Hair follicle dermal papilla cell (primary cell): ENCODE results near the gene COQ10A. TPM values are rescaled to one million over a fixed set of nuclear protein-coding genes. Genes with fewer than 3 reads are reported as not detected.

Source experiments
- total RNA-seq: library from RNA; depleted of rRNA; stranded (reverse); fragments of >200 nt; gene quantifications from 2 replicates; pipeline ENCODE4 v1.2.3, GENCODE V29; 2012

The COQ10A gene
- 12.4 and 15.6 TPM in 2 replicates for total RNA-seq

DNA sequence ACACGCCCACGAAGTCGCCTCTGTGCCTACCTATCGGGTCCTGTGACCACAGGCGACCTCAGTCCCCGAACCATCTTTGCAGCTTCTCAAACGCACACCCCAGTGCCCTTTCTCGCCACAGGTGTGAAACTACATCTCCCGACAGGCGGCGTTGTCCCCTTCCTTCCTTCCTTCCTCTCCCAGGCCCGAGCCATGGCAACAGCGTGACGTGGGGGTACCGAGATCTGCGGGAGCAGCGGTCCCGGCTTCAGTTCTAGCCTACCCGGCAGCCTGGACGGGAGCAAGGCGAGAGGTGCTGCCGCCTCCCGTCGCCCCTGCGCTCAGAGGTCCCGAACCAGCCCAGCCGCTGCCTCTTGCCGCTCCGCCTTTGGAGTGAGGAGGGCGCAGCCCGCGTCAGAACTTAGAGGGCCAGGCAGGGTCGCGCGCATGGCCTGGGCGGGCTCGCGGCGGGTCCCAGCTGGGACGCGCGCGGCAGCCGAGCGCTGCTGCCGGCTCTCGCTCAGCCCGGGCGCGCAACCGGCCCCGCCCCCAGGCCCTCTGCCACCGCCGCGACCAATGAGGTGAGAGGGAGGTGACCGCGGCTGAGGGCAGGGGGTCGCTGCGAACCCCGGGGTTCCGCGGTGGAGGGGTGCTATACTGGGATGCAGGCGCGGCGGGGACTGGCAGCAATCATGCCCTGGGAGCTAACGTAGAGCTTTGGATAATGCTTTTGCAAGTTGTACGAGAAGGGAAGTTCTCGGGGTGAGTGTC is at the start of gene COQ10A:
TSS of gene COQ10A (plus strand) at position 250 of the 750 bp plus-strand sequence. CDS start at position 427, 177 bp downstream.

DNA sequence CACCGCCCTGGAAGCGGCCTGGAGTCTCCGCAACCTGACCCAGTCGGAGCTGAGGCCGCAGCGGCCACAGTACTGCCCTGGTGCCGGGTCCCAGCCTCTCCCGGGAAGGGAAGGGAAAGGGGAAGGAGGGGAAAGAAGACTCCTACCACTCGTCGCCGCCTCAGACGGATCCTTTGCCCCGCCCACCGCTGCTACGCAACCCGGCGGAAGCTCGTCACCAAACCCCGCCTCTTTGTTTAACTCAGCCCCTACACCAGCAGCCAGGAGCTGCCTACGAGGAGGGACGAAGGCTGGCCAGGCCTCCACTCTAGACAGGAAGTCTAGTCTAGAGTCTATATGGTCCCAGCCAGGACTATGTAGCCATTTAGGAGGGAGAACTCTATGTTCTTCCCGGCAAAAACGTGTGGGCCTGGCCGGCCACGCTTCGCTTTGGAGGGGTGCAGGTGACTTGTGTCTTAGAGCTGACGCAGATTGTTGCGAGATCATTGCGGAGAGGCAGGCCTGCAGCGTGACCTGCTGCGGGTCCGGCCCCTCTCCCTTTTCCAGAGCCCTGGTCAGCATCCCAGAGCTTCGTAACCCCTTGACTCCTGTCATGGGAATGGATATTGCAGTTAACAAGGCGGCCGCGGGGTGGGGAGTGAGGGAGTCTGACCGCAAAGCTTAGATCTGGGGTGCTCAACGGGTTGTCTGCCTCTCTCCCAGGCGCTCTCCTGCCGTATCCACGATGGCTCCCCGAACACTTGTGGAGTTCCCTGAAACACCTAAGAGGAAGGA is 44.8 kb upstream of the COQ10A start, which contains the start of gene RNF41:
TSS of gene RNF41 (minus strand) at position 166 of the 774 bp plus-strand sequence. CDS start 7,875 bp downstream, outside the sequence.

DNA sequence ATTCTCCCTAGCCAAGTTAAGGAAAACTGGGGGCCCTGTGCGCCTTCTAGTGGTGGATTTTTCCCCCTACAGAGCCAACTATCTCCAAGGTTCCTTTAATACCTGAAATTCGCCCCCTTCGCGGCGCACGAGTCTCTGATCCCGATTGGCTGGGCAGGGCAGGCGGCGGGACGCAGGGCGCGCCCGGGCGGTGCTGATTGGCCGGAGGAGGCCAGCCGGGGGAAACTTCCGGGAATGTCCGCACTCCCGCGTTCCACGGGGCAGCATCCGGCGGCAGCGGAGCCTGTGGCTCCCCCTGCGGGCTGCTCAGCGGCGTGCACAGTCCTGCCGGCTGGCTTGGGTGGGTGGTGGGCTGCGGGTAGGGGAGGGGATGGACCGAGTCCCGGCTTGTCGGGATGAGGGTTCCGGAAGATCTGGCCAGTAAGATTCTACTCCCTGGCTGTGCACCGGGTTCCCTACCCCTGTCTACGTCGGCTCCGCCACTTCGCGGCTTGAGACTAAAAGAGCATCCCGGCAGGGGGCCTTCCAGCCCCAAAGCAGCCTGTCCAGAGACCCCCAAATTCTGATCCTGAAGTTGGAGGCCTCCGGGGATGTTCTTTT is 42.5 kb upstream of the COQ10A start, which contains the start of gene NABP2:
TSS of gene NABP2 (plus strand) at position 241 of the 600 bp plus-strand sequence. CDS start 515 bp downstream, outside the sequence.

DNA sequence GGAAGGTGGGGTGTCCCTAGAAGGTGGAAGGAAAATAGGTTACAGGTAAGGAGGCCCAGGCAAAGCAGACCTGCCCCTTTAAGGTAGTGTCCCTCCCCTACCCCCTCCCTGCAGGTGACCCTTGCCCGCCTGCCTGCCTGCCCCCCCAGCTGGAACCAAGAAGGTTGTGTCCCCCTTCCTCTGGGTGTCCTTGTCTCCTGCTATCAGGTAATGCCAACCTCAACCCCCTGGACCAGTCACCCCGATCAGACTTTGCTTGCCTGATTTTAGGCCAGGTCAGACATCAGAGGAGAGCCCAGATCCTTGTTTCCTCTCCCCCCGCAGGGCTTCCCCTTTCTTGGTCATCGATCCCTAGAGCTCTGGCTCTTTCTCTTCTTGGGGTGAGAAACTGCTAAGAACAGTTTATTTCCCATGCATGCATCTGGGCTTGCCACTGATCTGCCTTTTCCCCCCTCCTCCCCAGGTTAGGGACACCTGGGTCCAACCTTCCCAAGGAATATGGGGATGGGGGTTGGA is 36.8 kb upstream of the COQ10A start, which contains the start of gene SLC39A5:
TSS of gene SLC39A5 (plus strand) at position 136 of the 516 bp plus-strand sequence. CDS start 1,224 bp downstream, outside the sequence.

DNA sequence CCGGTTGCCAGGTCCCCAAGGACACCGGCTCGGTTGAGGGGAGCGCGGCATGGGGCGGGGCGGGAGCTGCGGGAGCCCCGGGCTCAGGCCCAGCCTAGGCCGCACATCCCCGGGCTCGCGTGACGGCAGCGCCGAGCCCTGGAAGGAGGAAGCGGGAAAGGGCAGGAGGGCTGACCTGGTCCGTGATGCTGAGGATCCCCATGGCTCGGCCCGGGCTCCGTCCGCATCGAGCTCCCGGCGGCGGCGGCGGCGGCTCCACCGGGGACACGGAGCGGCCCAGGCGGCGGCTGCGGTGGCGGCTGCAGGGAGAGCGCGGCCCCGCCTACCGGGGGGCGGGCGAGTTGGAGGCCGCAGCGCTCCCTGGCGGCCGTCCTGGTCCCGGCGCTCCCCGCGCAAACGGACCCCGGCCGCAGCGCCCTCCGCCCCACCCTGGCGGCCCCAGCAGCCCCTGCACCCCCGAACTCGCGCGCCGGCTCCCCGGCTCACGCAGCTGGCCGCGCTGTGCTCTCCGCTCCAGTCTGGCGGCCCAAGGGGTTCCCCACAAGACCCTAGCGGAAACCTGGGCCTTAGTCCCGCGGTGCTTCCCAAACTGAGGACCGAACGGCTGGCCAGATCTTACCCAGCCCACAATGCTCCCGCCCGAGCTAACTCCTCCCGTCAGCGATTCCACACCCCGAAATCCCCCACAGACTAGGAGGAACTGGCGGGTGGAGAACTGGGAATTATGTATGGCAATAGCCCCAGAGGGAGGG is 8.5 kb upstream of the COQ10A start, which contains the start of gene ANKRD52:
TSS of gene ANKRD52 (minus strand) at position 317 of the 752 bp plus-strand sequence. CDS start at position 202, 115 bp downstream.

DNA sequence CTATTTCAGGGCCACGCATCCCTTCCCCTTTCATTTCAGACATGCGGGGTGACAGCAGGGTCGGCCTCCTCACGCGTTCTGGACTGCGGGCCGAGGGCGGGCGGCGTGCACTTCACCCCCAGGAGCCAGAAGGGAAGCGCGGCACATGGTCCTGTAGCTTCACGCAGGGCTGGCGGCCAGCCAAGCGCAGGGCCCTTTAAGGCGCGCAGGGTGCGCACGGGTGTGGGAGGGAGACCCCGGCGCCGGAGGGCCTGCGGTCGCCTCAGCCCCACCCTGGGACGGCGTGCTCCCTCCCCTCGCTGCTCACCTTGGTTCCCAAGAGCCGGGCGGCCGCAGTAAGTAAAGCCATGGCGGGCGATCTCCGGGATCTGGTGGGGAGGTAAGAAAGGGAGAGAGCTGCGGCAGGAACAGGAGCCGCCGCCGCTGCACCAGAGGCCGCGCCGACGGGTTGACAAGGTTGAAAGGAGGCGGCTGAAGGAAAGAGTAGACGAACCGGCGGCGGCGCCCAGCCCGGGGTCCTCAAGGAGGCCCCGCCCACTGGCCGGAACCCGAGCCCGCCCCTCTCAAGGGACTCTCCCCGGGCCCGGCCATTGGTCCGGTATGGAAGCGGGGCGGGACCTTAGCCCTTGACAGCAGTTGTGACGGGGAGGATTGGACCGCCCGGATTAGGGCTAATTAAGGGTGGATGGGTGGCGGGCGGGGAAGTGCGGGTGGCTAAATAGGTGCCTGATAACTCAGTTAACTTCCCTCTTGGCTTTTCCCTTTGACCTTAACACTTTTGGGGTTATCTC is 33.3 kb downstream of the COQ10A start, which contains the start of gene CS:
TSS of gene CS (minus strand) at position 478 of the 791 bp plus-strand sequence. CDS start at position 349, 129 bp downstream.

DNA sequence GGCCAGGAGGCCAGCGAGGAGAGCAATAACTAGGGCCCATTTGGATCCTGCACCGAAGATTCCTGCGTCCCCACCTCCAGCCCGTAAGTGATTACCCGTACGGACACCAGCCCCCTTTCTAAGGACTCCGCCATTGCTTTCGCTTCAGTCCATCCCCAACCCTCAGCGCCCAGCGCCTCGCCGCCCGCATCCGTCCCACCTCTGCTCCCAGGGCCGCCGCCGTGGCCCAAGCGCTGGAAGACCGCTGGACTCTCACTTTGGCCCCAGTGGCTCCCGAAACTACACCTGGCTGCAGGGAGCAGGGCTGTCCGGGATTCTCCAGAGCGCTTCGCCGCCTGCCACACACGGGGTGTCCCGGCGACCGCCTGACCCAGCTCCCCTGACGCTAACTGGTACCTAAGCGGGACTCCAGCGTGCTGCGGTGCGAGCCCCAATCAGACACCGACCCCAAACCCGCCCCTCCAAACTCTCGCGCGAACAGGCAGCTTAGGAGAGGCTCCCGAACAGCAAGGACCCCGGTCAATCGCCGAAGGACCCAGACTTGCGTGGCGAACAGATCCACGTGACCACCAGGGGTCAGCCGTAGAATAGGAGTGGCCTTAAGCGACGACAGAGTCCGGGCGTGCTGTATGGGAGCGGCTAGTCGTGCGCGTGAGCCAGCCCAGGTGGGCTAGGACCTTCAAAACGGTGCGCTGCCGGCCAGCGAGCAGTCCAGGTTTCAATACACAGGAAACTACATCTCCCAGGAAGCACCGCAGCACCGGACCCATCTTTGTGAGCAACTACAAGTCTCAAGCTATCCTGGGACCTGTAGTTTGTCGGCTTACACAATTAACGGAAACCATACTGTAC is 49.1 kb downstream of the COQ10A start, which contains the start of gene CNPY2:
TSS of gene CNPY2 (minus strand) at position 367 of the 852 bp plus-strand sequence. CDS start 771 bp downstream, outside the sequence.

Other genes with a start within 250 kb of the COQ10A start
- 2.4 and 2.8 TPM in 2 replicates for gene IKZF4, start 245.9 kb upstream of the COQ10A start, total RNA-seq
- 192 and 318 TPM in 2 replicates for gene RPS26, start 225.0 kb upstream of the COQ10A start, total RNA-seq
- 0.73 and 2.3 TPM in 2 replicates for gene ERBB3, start 186.8 kb upstream of the COQ10A start, total RNA-seq
- 83.1 and 84.2 TPM in 2 replicates for gene PA2G4, start 162.4 kb upstream of the COQ10A start, total RNA-seq
- gene RPL41, start 150.3 kb upstream of the COQ10A start, total RNA-seq = 811 and 982 TPM in 2 replicates
- 7.7 and 9.9 TPM in 2 replicates for gene ZC3H10, start 148.7 kb upstream of the COQ10A start, total RNA-seq
- gene ESYT1, start 138.7 kb upstream of the COQ10A start, total RNA-seq = 251 and 267 TPM in 2 replicates
- 53.9 and 65.1 TPM in 2 replicates for gene MYL6B, start 114.4 kb upstream of the COQ10A start, total RNA-seq
- 831 and 1,406 TPM in 2 replicates for gene MYL6, start 108.6 kb upstream of the COQ10A start, total RNA-seq
- 75.8 and 76.9 TPM in 2 replicates for gene SMARCC2, start 77.5 kb upstream of the COQ10A start, total RNA-seq
- 145 and 163 TPM in 2 replicates for gene RNF41, start 45.0 kb upstream of the COQ10A start, total RNA-seq
- gene NABP2, start 42.6 kb upstream of the COQ10A start, total RNA-seq = 21.6 and 24.0 TPM in 2 replicates
- not detected in 2 replicates for gene SLC39A5, start 36.9 kb upstream of the COQ10A start, total RNA-seq
- 19.1 and 22.3 TPM in 2 replicates for gene ANKRD52, start 8.6 kb upstream of the COQ10A start, total RNA-seq
- gene CS, start 33.4 kb downstream of the COQ10A start, total RNA-seq = 91.3 and 105 TPM in 2 replicates
- 57.2 and 59.7 TPM in 2 replicates for gene CNPY2, start 49.0 kb downstream of the COQ10A start, total RNA-seq
- gene PAN2, start 67.1 kb downstream of the COQ10A start, total RNA-seq = 19.2 and 34.2 TPM in 2 replicates
- gene IL23A, start 71.9 kb downstream of the COQ10A start, total RNA-seq = not detected in 2 replicates
- gene STAT2, start 93.2 kb downstream of the COQ10A start, total RNA-seq = 671 and 690 TPM in 2 replicates
- not detected in 2 replicates for gene APOF, start 95.9 kb downstream of the COQ10A start, total RNA-seq
- gene TIMELESS, start 182.5 kb downstream of the COQ10A start, total RNA-seq = 2.6 and 3.4 TPM in 2 replicates
- gene MIP, start 187.7 kb downstream of the COQ10A start, total RNA-seq = 0.32 TPM in 1 of 2 replicates, not detected in the other
- 2.8 and 2.9 TPM in 2 replicates for gene SPRYD4, start 201.6 kb downstream of the COQ10A start, total RNA-seq
- not detected in 2 replicates for gene GLS2, start 221.2 kb downstream of the COQ10A start, total RNA-seq